Measurements from ENCODE around the gene RPS6KA3.

DNA sequence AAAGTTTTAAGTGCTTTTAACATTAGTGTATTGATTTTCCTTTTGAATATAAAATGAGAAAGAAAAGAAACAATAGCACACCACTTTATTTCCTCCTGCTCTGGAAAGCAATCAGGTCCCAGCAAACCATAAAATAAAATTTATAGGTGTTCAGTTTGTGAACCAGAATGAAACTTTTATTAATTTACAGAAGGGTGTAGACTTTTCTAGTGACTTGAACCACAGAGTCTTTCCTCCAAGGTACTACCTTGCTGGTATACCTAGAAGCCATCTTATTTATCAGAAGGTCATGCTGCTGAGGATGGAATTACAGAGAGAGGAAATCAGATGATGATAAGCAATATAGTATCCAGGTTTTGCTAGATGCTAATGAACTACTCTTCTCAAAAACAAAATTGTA lies 27.6 kb upstream of the RPS6KA3 start:
- TF ChIP-seq POLR2AphosphoS5 (IDR thresholded peaks at IDR 0.05) (no peak), CTCF (IDR thresholded peaks at IDR 0.05 in 8 of 11, conservative IDR thresholded peaks at IDR 0.05 in 3 of 11) (no peak)

Data from spleen (tissue), 7 donors.